HG03520 (cell line): ENCODE results near the gene PPP6R1.

Source experiments
- ATAC-seq: cut with Tn5 transposase; IDR thresholded peaks from one replicate; pipeline ENCODE4 v1.9.1; 2021; ENCODE audit warnings: mild to moderate bottlenecking, moderate library complexity; ENCODE audit not compliant: unreplicated experiment

Gene PPP6R1

GRCh38 chr19:55188625-55189024, 70.2 kb downstream of the PPP6R1 start:
- ATAC-seq, result no peak

- ATAC-seq, result no peak
Measured at GRCh38 chr19:55186080-55186479, 72.7 kb downstream of the PPP6R1 start.

- ATAC-seq, result no peak
Measured at GRCh38 chr19:55181740-55182139, 77.1 kb downstream of the PPP6R1 start.
